GM12878 (cell line): Measurements from ENCODE around the gene A2ML1. TPM values are rescaled to one million over a fixed set of nuclear protein-coding genes. Genes with fewer than 3 reads are reported as not detected.

Experiments used
- ATAC-seq: fragments of 200-7000 bp; cut with Tn5 transposase; 3 replicates; pipeline ENCODE4 v1.9.1; 2020; ENCODE audit warnings: mild to moderate bottlenecking, moderate library complexity
- BruUV-seq: library from RNA; stranded (reverse); fragments of 400-500 nt; replicated peaks from 2 replicates; lab custom pipeline; 2021; lab: Mats Ljungman, UMichigan
- CTCF ChIA-PET: fragments of 300-600 bp; sonication (Branson Sonifier 250); formaldehyde crosslinking; extraction: SDS; loops from one replicate; lab custom pipeline; 2021; ENCODE audit warnings: inconsistent platforms; lab: Yijun Ruan, JAX
- POLR2A ChIA-PET: fragments of 350-600 bp; formaldehyde crosslinking; extraction: SDS; loops from one replicate; lab custom pipeline; 2021; ENCODE audit warnings: inconsistent platforms; lab: Charles Lee
- RAD21 ChIA-PET: fragments of 300-600 bp; sonication (Branson Sonifier 250); formaldehyde crosslinking; loops from one replicate; lab custom pipeline; 2023; ENCODE audit warnings: antibody characterized with exemption; ENCODE audit not compliant: unreplicated experiment; lab: Charles Lee
- SMC1A ChIA-PET: fragments of 300-600 bp; sonication (Branson Sonifier 250); formaldehyde crosslinking; loops from one replicate; lab custom pipeline; 2023; ENCODE audit not compliant: unreplicated experiment, uncharacterized antibody; lab: Charles Lee
- DNase-seq: peaks from one replicate; pipeline ENCODE4 v3.0.0-alpha.2; 2011; ENCODE audit warnings: low read depth, low spot score
- FAIRE-seq: peaks from 3 replicates; lab custom pipeline; 2011; peaks lifted over from hg19 to GRCh38; lab: Jason Lieb, UNC
- H2AFZ ChIP-seq: 2 replicates; pipeline ENCODE4 v1.6.0; 2011; ENCODE audit warnings: low read depth, low read length, control low read depth; ENCODE audit not compliant: control insufficient read depth
- H3K27ac ChIP-seq: 2 replicates; pipeline ENCODE4 v1.5.1; 2011; ENCODE audit warnings: control low read depth; ENCODE audit not compliant: control insufficient read depth, insufficient read depth
- H3K27me3 ChIP-seq, 2 experiments: replicated peaks in 1 of 2; 2 replicates each; pipeline versions ENCODE4 v1.6.0 to v1.6.1; 2011; ENCODE audit warnings: low read length in 1 of 2; ENCODE audit not compliant: control insufficient read depth in 2 of 2, insufficient read depth in 2 of 2
- H3K36me3 ChIP-seq, 2 experiments: 2 replicates each; pipeline ENCODE4 v1.5.1; 2011; ENCODE audit warnings: low read length in 1 of 2; ENCODE audit not compliant: control insufficient read depth in 2 of 2, insufficient read depth in 2 of 2
- H3K4me1 ChIP-seq: 2 replicates; pipeline ENCODE4 v1.6.1; 2011; ENCODE audit warnings: mild to moderate bottlenecking, low read length, moderate library complexity, mixed read lengths; ENCODE audit not compliant: control insufficient read depth, insufficient read depth
- H3K4me2 ChIP-seq: 2 replicates; pipeline ENCODE4 v1.6.0; 2011; ENCODE audit warnings: control low read depth; ENCODE audit not compliant: control insufficient read depth, insufficient read depth
- H3K4me3 ChIP-seq: fragments of 200-600 bp; sonication (generic); 2 replicates; pipeline ENCODE4 v1.5.1; 2016
- H3K79me2 ChIP-seq: 2 replicates; pipeline ENCODE4 v1.6.0; 2011; ENCODE audit warnings: low read length; ENCODE audit not compliant: control insufficient read depth, insufficient read depth
- H3K9ac ChIP-seq: 2 replicates; pipeline ENCODE4 v1.8.0; 2011; ENCODE audit warnings: low read length, control low read depth, mixed read lengths; ENCODE audit not compliant: control insufficient read depth, insufficient read depth
- H3K9me3 ChIP-seq: replicated peaks from 3 replicates; pipeline ENCODE4 v1.5.1; 2011; ENCODE audit warnings: mild to moderate bottlenecking, low read length; ENCODE audit not compliant: control insufficient read depth, insufficient read depth
- H4K20me1 ChIP-seq: 2 replicates; pipeline ENCODE4 v1.6.0; 2011; ENCODE audit not compliant: control insufficient read depth, insufficient read depth
- CHD4 ChIP-seq: fragments of 200-600 bp; sonication (generic); IDR thresholded peaks from 2 replicates; pipeline ENCODE4 v1.6.1; 2016; ENCODE audit warnings: mild to moderate bottlenecking
- GATAD2B ChIP-seq: fragments of 450-650 bp; conservative IDR thresholded peaks from 2 replicates; pipeline ENCODE4 v1.6.1; 2017; ENCODE audit warnings: low read depth, mild to moderate bottlenecking, moderate library complexity
- HCFC1 ChIP-seq: fragments of 150-350 bp; IDR thresholded peaks from 2 replicates; pipeline ENCODE4 v1.6.1; 2014; ENCODE audit warnings: low read length
- KDM1A ChIP-seq: fragments of 200-600 bp; sonication (generic); IDR thresholded peaks from 2 replicates; pipeline ENCODE4 v1.6.1; 2016; ENCODE audit warnings: borderline replicate concordance
- MYB ChIP-seq: fragments of 150-350 bp; IDR thresholded peaks from 2 replicates; pipeline ENCODE4 v1.6.1; 2014; ENCODE audit warnings: mild to moderate bottlenecking, low read depth, low read length, borderline replicate concordance
- MYC ChIP-seq: IDR thresholded peaks from 2 replicates; pipeline ENCODE4 v1.6.1; 2011; ENCODE audit warnings: mild to moderate bottlenecking, low read length, moderate library complexity, inconsistent platforms; ENCODE audit not compliant: insufficient read depth, insufficient replicate concordance, insufficient read length, severe bottlenecking
- POU2F2 ChIP-seq: IDR thresholded peaks from 3 replicates; pipeline ENCODE4 v1.6.1; 2011; ENCODE audit warnings: low read depth, mild to moderate bottlenecking, low read length, borderline replicate concordance
- RELA ChIP-seq: fragments of 450-650 bp; IDR thresholded peaks from 2 replicates; pipeline ENCODE4 v1.8.0; 2014; ENCODE audit warnings: borderline replicate concordance; ENCODE audit not compliant: partially characterized antibody
- SIX5 ChIP-seq: IDR thresholded peaks from 2 replicates; pipeline ENCODE4 v1.6.1; 2011; ENCODE audit warnings: mild to moderate bottlenecking, low read depth, low read length, moderate library complexity; ENCODE audit not compliant: severe bottlenecking
- SMAD5 ChIP-seq: IDR thresholded peaks from 2 replicates; pipeline ENCODE4 v1.6.1; 2016; ENCODE audit warnings: antibody characterized with exemption, low read depth
- USF2 ChIP-seq: IDR thresholded peaks from 2 replicates; pipeline ENCODE4 v1.6.1; 2011; ENCODE audit warnings: low read depth, low read length, improper control_type of control experiment, borderline replicate concordance
- ZBTB40 ChIP-seq: fragments of 450-650 bp; IDR thresholded peaks from 2 replicates; pipeline ENCODE4 v1.6.1; 2016; ENCODE audit warnings: mild to moderate bottlenecking, moderate library complexity, borderline replicate concordance
- WGBS: methylation state at CpG from one replicate; pipeline ENCODE4 v1.1.6; 2016; ENCODE audit warnings: low lambda C conversion rate; ENCODE audit not compliant: insufficient replicate concordance, insufficient coverage; ENCODE audit errors: missing lambda C conversion rate; 5-methylcytosine and 5-hydroxymethylcytosine counted together
- in situ Hi-C: fragments of 300-500 bp; cut with MboI; formaldehyde crosslinking; loops from 9 replicates; pipeline ENCODE4 v1.14.3; 2018; ENCODE audit warnings: mixed read lengths
- intact Hi-C: fragments of 100-400 bp; cut with micrococcal nuclease; formaldehyde crosslinking; loops from one replicate; pipeline ENCODE4 v1.14.2; 2022; ENCODE audit not compliant: unreplicated experiment
- polyA plus RNA-seq, 11 experiments: library from polyadenylated mRNA; depleted of rRNA in 4 of 11; unstranded in 6 of 11; stranded (reverse) in 5 of 11; fragments of >200 nt; fragmentation: Nextera tagmentation in 4 of 11; fragmentation: Illumina TruSeq in 1 of 11; extraction: Ambion mirVana in 4 of 11; extraction: Trizol in 1 of 11; gene quantifications; 1 replicate in 1 of 11; 2 replicates in 10 of 11; pipeline versions ENCODE4 v1.2.1 to v1.2.3, GENCODE V29; 2011 to 2016; ENCODE audit warnings: inconsistent platforms in 2 of 11, missing spikeins in 2 of 11, low read depth in 1 of 11
- total RNA-seq, 4 experiments: library from RNA; depleted of rRNA in 3 of 4; stranded (reverse); fragments of >200 nt in 3 of 4; fragmentation: Illumina TruSeq in 1 of 4; extraction: Trizol in 1 of 4; gene quantifications; 2 replicates each; pipeline versions ENCODE4 v1.2.1 to v1.2.3, GENCODE V29; 2013 to 2021

Gene A2ML1
- total and polyA plus RNA-seq, 10 of the 15 experiments (the other 5 are each of a cell fraction or from before 2014, with no cell fraction given): not detected

- no peak overlapping the region for H3K27ac ChIP-seq
- no peaks in the 10 kb centered on the region for H3K36me3 ChIP-seq
- H3K79me2 ChIP-seq: no peaks in the 10 kb centered on the region
- SMC1A ChIA-PET: no interaction called here
- POLR2A ChIA-PET: no interaction called here
- no peaks in the 10 kb centered on the region for H3K4me1 ChIP-seq
- H2AFZ ChIP-seq: no peak overlapping the region
- ATAC-seq (no peak), FAIRE-seq (no peak), DNase-seq (no peak)
- H3K27me3 ChIP-seq: no peaks in the 10 kb centered on the region
- H4K20me1 ChIP-seq: no peaks in the 10 kb centered on the region
- CTCF ChIA-PET: no interaction called here
- no TSS peak for BruUV-seq
- H3K9me3 ChIP-seq: no peaks in the 10 kb centered on the region
- intact Hi-C loops (no loop called here), in situ Hi-C loops (no loop called here)
- RAD21 ChIA-PET: no interaction called here
- WGBS: 45% methylated on average over 9 of the region's 9 CpGs
- no peak overlapping the region for H3K4me3 ChIP-seq
- H3K4me2 ChIP-seq: no peak overlapping the region
- TF ChIP-seq CHD4 (no peak), USF2 (no peak), RELA (no peak)
- H3K9ac ChIP-seq: no peak overlapping the region
Observed at GRCh38 chr12:8828257-8829124, 6.1 kb downstream of the A2ML1 start.

GRCh38 chr12:8829125-8829518 is 6.7 kb downstream of the A2ML1 start:
- no peaks in the 10 kb centered on the region for H3K36me3 ChIP-seq
- H3K9ac ChIP-seq: no peak overlapping the region
- H3K79me2 ChIP-seq: no peaks in the 10 kb centered on the region
- ATAC-seq (no peak), DNase-seq (no peak), FAIRE-seq (no peak)
- H3K27ac ChIP-seq: no peak overlapping the region
- ChIA-PET SMC1A (no interaction called here), CTCF (no interaction called here), POLR2A (no interaction called here), RAD21 (no interaction called here)
- no peak overlapping the region for H3K4me3 ChIP-seq
- no peak overlapping the region for H2AFZ ChIP-seq
- WGBS: 65% methylated on average over 5 of the region's 5 CpGs
- H3K9me3 ChIP-seq: no peaks in the 10 kb centered on the region
- intact Hi-C loops: no loop called here
- H4K20me1 ChIP-seq: no peaks in the 10 kb centered on the region
- in situ Hi-C loops: no loop called here
- no TSS peak for BruUV-seq
- no peaks in the 10 kb centered on the region for H3K27me3 ChIP-seq
- no peak overlapping the region for H3K4me2 ChIP-seq
- H3K4me1 ChIP-seq: no peaks in the 10 kb centered on the region
- no peak for TF ChIP-seq MYC
- TF ChIP-seq KDM1A: no peak
- no peak for TF ChIP-seq ZBTB40
- no peak for TF ChIP-seq SIX5
- no peak for TF ChIP-seq MYB
- no peak for TF ChIP-seq POU2F2
- TF ChIP-seq GATAD2B: no peak
- no peak for TF ChIP-seq HCFC1
- TF ChIP-seq SMAD5: no peak
